K562 (cell line): Measurements from ENCODE around the gene ANKS1B. TPM values are rescaled to one million over a fixed set of nuclear protein-coding genes. Genes with fewer than 3 reads are reported as not detected.

ENCODE experiments used
- ATAC-seq: fragments of 200-7000 bp; cut with Tn5 transposase; 3 replicates; pipeline ENCODE4 v1.9.1; 2020; ENCODE audit warnings: moderate library complexity
- BruUV-seq: library from RNA; stranded (reverse); fragments of 400-500 nt; replicated peaks from 2 replicates; lab custom pipeline; 2021; lab: Mats Ljungman, UMichigan
- CTCF ChIA-PET: fragments of 300-600 bp; formaldehyde crosslinking; extraction: SDS; loops from one replicate; lab custom pipeline; 2021; ENCODE audit warnings: low intra/inter-chr PET ratio; lab: Yijun Ruan, JAX
- POLR2A ChIA-PET: fragments of 300-600, 350-650 bp; sonication (Branson Sonifier 250); formaldehyde crosslinking; extraction: SDS; loops from one replicate; lab custom pipeline; 2021; ENCODE audit warnings: antibody characterized with exemption, inconsistent platforms; lab: Yijun Ruan, JAX
- DNase-seq, 4 experiments: peaks; one replicate each; pipeline versions ENCODE4 v3.0.0 to v3.0.0-alpha.2; 2011 to 2018; ENCODE audit warnings: low spot score in 3 of 4, mixed read lengths in 3 of 4; ENCODE audit errors: extremely low read depth in 1 of 4
- FAIRE-seq: peaks from 2 replicates; lab custom pipeline; 2011; peaks lifted over from hg19 to GRCh38; lab: Jason Lieb, UNC
- H2AFZ ChIP-seq: 2 replicates; pipeline ENCODE4 v1.6.0; 2011; ENCODE audit warnings: low read depth, low read length, control low read depth, inconsistent platforms
- H3K27ac ChIP-seq: fragments of 200-600 bp; 3 replicates; pipeline ENCODE4 v1.8.0; 2011; ENCODE audit warnings: low read depth, mild to moderate bottlenecking, control low read depth, inconsistent platforms, low read length, moderate library complexity, mixed read lengths; ENCODE audit errors: extremely low read depth
- H3K27me3 ChIP-seq, 2 experiments: fragments of 300-600 bp in 1 of 2; 2 replicates in 1 of 2; 3 replicates in 1 of 2; pipeline versions ENCODE4 v1.6.0 to v1.8.0; 2011; ENCODE audit warnings: inconsistent platforms in 2 of 2, low read length in 2 of 2, mild to moderate bottlenecking in 1 of 2, mixed read lengths in 1 of 2, moderate library complexity in 1 of 2; ENCODE audit not compliant: control insufficient read depth in 2 of 2, insufficient read depth in 2 of 2
- H3K36me3 ChIP-seq: fragments of 300-600 bp; 3 replicates; pipeline ENCODE4 v1.8.0; 2011; ENCODE audit warnings: mild to moderate bottlenecking, low read length, inconsistent platforms; ENCODE audit not compliant: control insufficient read depth, insufficient read depth
- H3K4me1 ChIP-seq, 2 experiments: fragments of 200-600 bp in 1 of 2; replicated peaks in 1 of 2; 2 replicates in 1 of 2; 3 replicates in 1 of 2; pipeline versions ENCODE4 v1.5.1 to v1.8.0; 2011; ENCODE audit warnings: inconsistent platforms in 2 of 2, low read length in 2 of 2, mild to moderate bottlenecking in 1 of 2, mixed read lengths in 1 of 2, moderate library complexity in 1 of 2; ENCODE audit not compliant: control insufficient read depth in 2 of 2, insufficient read depth in 2 of 2
- H3K4me2 ChIP-seq: 2 replicates; pipeline ENCODE4 v1.6.1; 2011; ENCODE audit warnings: low read length, control low read depth, inconsistent platforms, mixed read lengths; ENCODE audit not compliant: insufficient read depth
- H3K4me3 ChIP-seq: fragments of 200-600 bp; sonication (generic), shearing (Covaris generic); 2 replicates; pipeline ENCODE4 v1.5.1; 2016; ENCODE audit warnings: control low read depth, inconsistent platforms
- H3K79me2 ChIP-seq: fragments of 200-600 bp; 3 replicates; pipeline ENCODE4 v1.8.0; 2011; ENCODE audit warnings: low read length, inconsistent platforms; ENCODE audit not compliant: control insufficient read depth, insufficient read depth
- H3K9ac ChIP-seq, 2 experiments: 2 replicates each; pipeline versions ENCODE4 v1.6.0 to v1.6.1; 2011; ENCODE audit warnings: low read depth in 2 of 2, low read length in 2 of 2, control low read depth in 1 of 2, inconsistent platforms in 1 of 2, mild to moderate bottlenecking in 1 of 2, mixed read lengths in 1 of 2; ENCODE audit not compliant: insufficient read depth in 1 of 2
- H3K9me1 ChIP-seq: one replicate; pipeline ENCODE4 v1.6.0; 2011; ENCODE audit warnings: inconsistent platforms, mild to moderate bottlenecking, low read length, moderate library complexity; ENCODE audit not compliant: control insufficient read depth, insufficient read depth
- H3K9me3 ChIP-seq: replicated peaks from 2 replicates; pipeline ENCODE4 v1.5.1; 2011; ENCODE audit warnings: low read depth, low read length, inconsistent platforms; ENCODE audit not compliant: control insufficient read depth, insufficient read depth
- H4K20me1 ChIP-seq: replicated peaks from 2 replicates; pipeline ENCODE4 v1.6.1; 2011; ENCODE audit warnings: low read length, inconsistent platforms, mixed read lengths; ENCODE audit not compliant: control insufficient read depth, insufficient read depth
- CBX2 ChIP-seq: fragments of 200-600 bp; sonication (generic); IDR thresholded peaks from one replicate; pipeline ENCODE4 v1.6.1; 2012; ENCODE audit warnings: mild to moderate bottlenecking, low read length, inconsistent platforms; ENCODE audit not compliant: insufficient read depth, poor library complexity, severe bottlenecking
- CCAR2 ChIP-seq: fragments of 200-400 bp; formaldehyde crosslinking; IDR thresholded peaks from 2 replicates; pipeline ENCODE4 v1.6.1; 2017; ENCODE audit warnings: mild to moderate bottlenecking, low read depth, low read length
- COPS2 ChIP-seq: fragments of 450-650 bp; conservative IDR thresholded peaks from 2 replicates; pipeline ENCODE4 v1.6.1; 2016; ENCODE audit warnings: mild to moderate bottlenecking, moderate library complexity
- ELF1 ChIP-seq: fragments of 200-800 bp; sonication (Bioruptor generic); IDR thresholded peaks from 2 replicates; pipeline ENCODE4 v1.6.1; 2016; ENCODE audit warnings: missing genetic modification characterization, missing compliant biosample characterization
- ELF2 ChIP-seq: fragments of 250-450 bp; sonication (Bioruptor Pico); IDR thresholded peaks from 2 replicates; pipeline ENCODE4 v1.5.0; 2021; ENCODE audit warnings: mild to moderate bottlenecking
- ETV1 ChIP-seq: fragments of 450-650 bp; conservative IDR thresholded peaks from 2 replicates; pipeline ENCODE4 v1.6.1; 2016; ENCODE audit warnings: missing genetic modification characterization, control low read depth, low read depth, missing compliant biosample characterization
- EWSR1 ChIP-seq: fragments of 450-650 bp; IDR thresholded peaks from 2 replicates; pipeline ENCODE4 v1.6.1; 2018; ENCODE audit warnings: borderline replicate concordance, mild to moderate bottlenecking, low read depth, moderate library complexity; ENCODE audit not compliant: partially characterized antibody
- HMG20A ChIP-seq: fragments of 450-650 bp; formaldehyde crosslinking; conservative IDR thresholded peaks from 2 replicates; pipeline ENCODE4 v1.4.0; 2020; ENCODE audit warnings: mild to moderate bottlenecking, mixed read lengths
- IFI16 ChIP-seq: fragments of 250-450 bp; sonication (Bioruptor Pico); IDR thresholded peaks from 2 replicates; pipeline ENCODE4 v2.1.2; 2022; ENCODE audit warnings: mild to moderate bottlenecking, inconsistent platforms
- MAFG ChIP-seq: fragments of 450-650 bp; conservative IDR thresholded peaks from 2 replicates; pipeline ENCODE4 v1.6.1; 2016; ENCODE audit warnings: missing genetic modification characterization, missing compliant biosample characterization
- MAZ ChIP-seq, 2 experiments: fragments of 450-650 bp in 1 of 2; sonication (generic) in 1 of 2; formaldehyde crosslinking; IDR thresholded peaks in 1 of 2; conservative IDR thresholded peaks in 1 of 2; 2 replicates each; pipeline versions ENCODE4 v1.4.0 to v1.5.0; 2020; ENCODE audit warnings: mild to moderate bottlenecking in 1 of 2, missing genetic modification reagents in 1 of 2
- NFATC3 ChIP-seq: fragments of 450-650 bp; IDR thresholded peaks from 2 replicates; pipeline ENCODE4 v1.6.1; 2017; ENCODE audit warnings: mild to moderate bottlenecking
- POLR3A ChIP-seq: IDR thresholded peaks from 2 replicates; pipeline ENCODE4 v1.6.1; 2011; ENCODE audit warnings: borderline replicate concordance, mild to moderate bottlenecking, moderate library complexity; ENCODE audit not compliant: insufficient read length, insufficient read depth; ENCODE audit errors: extremely low read depth
- SAP30 ChIP-seq: fragments of 200-600 bp; sonication (generic); IDR thresholded peaks from 2 replicates; pipeline ENCODE4 v1.6.1; 2012; ENCODE audit warnings: borderline replicate concordance, low read depth, mild to moderate bottlenecking, moderate library complexity, low read length, control low read depth, inconsistent platforms; ENCODE audit not compliant: insufficient read depth, poor library complexity, severe bottlenecking
- TAF9B ChIP-seq: fragments of 450-650 bp; IDR thresholded peaks from 2 replicates; pipeline ENCODE4 v1.6.1; 2018; ENCODE audit warnings: mild to moderate bottlenecking; ENCODE audit not compliant: partially characterized antibody
- ZNF232 ChIP-seq: sonication (generic); formaldehyde crosslinking; IDR thresholded peaks from 2 replicates; pipeline ENCODE4 v1.8.0; 2022; ENCODE audit warnings: mild to moderate bottlenecking, missing genetic modification reagents
- ZNF384 ChIP-seq: IDR thresholded peaks from 2 replicates; pipeline ENCODE4 v1.6.1; 2012; ENCODE audit warnings: low read depth, low read length, improper control_type of control experiment
- ZNF586 ChIP-seq: fragments of 450-650 bp; formaldehyde crosslinking; conservative IDR thresholded peaks from 2 replicates; pipeline ENCODE4 v1.4.0; 2020; ENCODE audit warnings: mild to moderate bottlenecking, moderate library complexity
- ZNF780A ChIP-seq: fragments of 250-450 bp; sonication (Bioruptor Pico); IDR thresholded peaks from 2 replicates; pipeline ENCODE4 v1.5.0; 2021; ENCODE audit warnings: mild to moderate bottlenecking
- WGBS: fragments of 100-300 bp; shearing (Covaris generic); methylation state at CpG from one replicate; pipeline ENCODE4 v1.1.6; 2016; ENCODE audit warnings: low coverage, mixed read lengths; ENCODE audit not compliant: insufficient coverage; ENCODE audit errors: missing lambda C conversion rate; 5-methylcytosine and 5-hydroxymethylcytosine counted together
- in situ Hi-C: fragments of 300-500 bp; cut with MboI; formaldehyde crosslinking; loops from 4 replicates; pipeline ENCODE4 v1.15.0; 2018; ENCODE audit warnings: inconsistent platforms, mixed read lengths
- intact Hi-C: fragments of 100-400 bp; cut with micrococcal nuclease; formaldehyde crosslinking; loops from 2 replicates; pipeline ENCODE4 v1.14.2; 2022
- polyA plus RNA-seq, 8 experiments: library from polyadenylated mRNA; depleted of rRNA in 4 of 8; stranded (reverse) in 5 of 8; unstranded in 3 of 8; fragments of >200 nt; fragmentation: Nextera tagmentation in 2 of 8; fragmentation: Illumina TruSeq in 1 of 8; extraction: Ambion mirVana in 2 of 8; extraction: Trizol in 1 of 8; gene quantifications; 2 replicates each; pipeline versions ENCODE4 v1.2.1 to v1.2.3, GENCODE V29; 2011 to 2014; ENCODE audit warnings: inconsistent platforms in 1 of 8, missing spikeins in 1 of 8
- total RNA-seq, 7 experiments: library from RNA; depleted of rRNA in 6 of 7; stranded (reverse); fragments of >200 nt in 6 of 7; fragmentation: Illumina TruSeq in 2 of 7; extraction: Trizol in 2 of 7; gene quantifications; 2 replicates each; pipeline versions ENCODE4 v1.2.1 to v1.2.3, GENCODE V29; 2011 to 2021; ENCODE audit warnings: low replicate concordance in 1 of 7

Gene ANKS1B
- total and polyA plus RNA-seq, 9 of the 15 experiments (the other 6 are each of a cell fraction or from before 2014, with no cell fraction given): 0.04 to 0.47 (median 0.28) TPM; not detected in 4

DNA sequence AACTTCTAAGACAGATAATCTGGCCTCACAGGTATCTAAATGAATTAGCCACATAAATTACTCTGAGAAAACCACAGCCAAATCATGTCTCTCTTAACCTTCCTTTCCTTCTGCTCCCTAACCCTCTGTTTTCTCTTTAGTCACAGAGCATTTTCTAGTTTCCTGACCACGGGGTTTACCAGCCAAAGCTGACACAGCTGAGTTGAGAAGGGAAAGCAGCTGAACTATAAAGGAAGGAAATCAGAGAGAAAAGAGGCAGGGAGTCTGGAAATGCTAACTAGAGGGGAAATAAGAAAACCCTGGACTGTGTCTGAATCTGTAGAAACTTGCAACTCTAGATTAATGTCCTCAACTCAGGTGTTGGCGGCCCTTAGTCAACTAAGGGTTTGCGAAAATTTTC, 24.4 kb downstream of the ANKS1B start (continued):
- TF ChIP-seq ETV1 (no peak), ELF2 (CRISPR knock-in tag) (no peak), SAP30 (no peak), CCAR2 (no peak), NFATC3 (no peak)

DNA sequence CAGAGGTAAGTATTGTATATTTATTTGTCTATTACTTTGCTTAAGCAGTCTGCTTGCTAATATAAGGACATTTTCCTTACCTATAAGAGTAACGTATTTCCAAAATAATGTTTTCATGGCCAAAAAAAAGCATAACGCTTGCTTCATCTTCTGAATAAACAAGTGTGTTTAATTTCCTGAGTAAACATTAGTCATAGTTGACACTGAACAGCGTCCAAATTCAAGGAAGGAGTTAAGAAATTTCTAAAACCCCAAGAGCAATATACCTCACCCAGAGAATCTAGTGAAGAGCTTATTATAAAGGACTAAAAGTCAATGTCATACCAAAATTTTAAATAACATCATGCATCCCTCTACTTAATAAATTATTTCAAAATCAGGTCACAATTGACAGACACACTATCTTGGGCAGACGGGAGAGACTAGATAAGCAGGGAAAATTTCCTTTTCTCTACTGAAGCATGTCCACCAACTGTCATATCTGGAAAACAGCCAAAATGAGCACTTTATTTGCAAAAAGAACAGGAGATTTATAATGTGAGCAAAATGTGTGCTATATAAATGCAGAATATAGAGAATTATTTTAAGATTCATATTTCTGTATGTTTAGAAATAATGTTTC, 25.1 kb downstream of the ANKS1B start:
- ATAC-seq (no peak), FAIRE-seq (no peak), DNase-seq (no peak)
- Histone ChIP-seq H3K9me1 (peaks cover 3% of the 10 kb centered on the region), H3K4me3 (no peak overlapping the region), H3K4me1 (no peaks in the 10 kb centered on the region), H3K27me3 (no peaks in the 10 kb centered on the region), H2AFZ (no peak overlapping the region), H3K27ac (no peak overlapping the region), H4K20me1 (no peaks in the 10 kb centered on the region), H3K79me2 (no peaks in the 10 kb centered on the region), H3K9me3 (no peaks in the 10 kb centered on the region), H3K4me2 (no peak overlapping the region), H3K36me3 (no peaks in the 10 kb centered on the region), H3K9ac (no peak overlapping the region)
- TF ChIP-seq TAF9B: no peak
- no peak for TF ChIP-seq EWSR1
- no peak for TF ChIP-seq COPS2
- TF ChIP-seq POLR3A: no peak
- TF ChIP-seq ZNF384: no peak
- no peak for TF ChIP-seq ELF1
- no peak for TF ChIP-seq MAFG
- no peak for TF ChIP-seq IFI16
- TF ChIP-seq HMG20A (CRISPR knock-in tag): no peak
- no peak for TF ChIP-seq ZNF232
- no peak for TF ChIP-seq ZNF586 (CRISPR knock-in tag)
- no peak for TF ChIP-seq MAZ (CRISPR knock-in tag; conservative IDR thresholded peaks at IDR 0.05 in 1 of 2, IDR thresholded peaks at IDR 0.05 in 1 of 2)
- TF ChIP-seq CBX2: no peak
- no peak for TF ChIP-seq ZNF780A
- in situ Hi-C loops: loop anchor here (10.0 kb wide), 1 partner anchor 915 kb away; no protein-coding TSS in a partner anchor
- BruUV-seq: no TSS peak
- ChIA-PET CTCF (no interaction called here), POLR2A (no interaction called here)
- 0% methylated on average over 3 of the region's 4 CpGs for WGBS
- intact Hi-C loops: no loop called here
